ENCODE data around the gene POU3F1.

POU3F1 gene

DNA sequence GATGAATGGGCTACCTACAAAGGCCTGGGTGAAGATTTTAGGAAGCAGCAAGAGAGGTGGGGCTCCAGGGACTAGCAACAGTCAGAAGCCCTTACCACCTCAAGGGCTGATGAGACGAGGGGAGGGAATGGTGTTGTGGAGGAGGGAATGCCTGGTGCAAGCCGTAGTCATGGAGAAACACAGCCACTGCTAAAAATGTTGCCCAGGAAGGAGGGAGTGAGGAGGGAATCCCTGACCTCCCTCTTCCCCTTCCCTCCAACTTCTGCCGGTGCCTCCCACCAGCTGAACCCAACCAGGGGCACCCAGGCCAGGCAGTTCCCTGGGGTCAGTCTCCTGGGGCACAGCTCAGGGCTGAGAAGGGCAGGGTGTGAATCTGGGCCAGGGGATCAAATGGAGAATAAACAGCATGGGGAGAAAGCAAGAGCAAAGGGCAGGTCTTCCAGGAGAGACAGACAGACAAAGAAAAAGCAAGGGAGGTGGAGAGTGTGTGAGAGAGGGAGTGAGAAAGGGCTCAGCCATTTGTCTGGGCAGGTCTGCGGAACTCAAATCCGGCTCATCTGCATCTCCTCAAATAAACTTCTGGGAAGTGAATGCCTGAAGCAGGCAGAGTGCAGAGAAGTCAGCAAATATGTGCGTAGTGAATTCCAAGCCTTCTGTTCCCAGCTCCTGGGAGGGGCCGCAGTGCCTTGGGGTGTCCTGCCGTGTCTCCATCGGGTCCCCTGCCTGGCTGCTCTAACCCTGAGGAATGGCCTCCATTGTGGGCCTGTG, 27.1 kb upstream of the POU3F1 start:
- Histone ChIP-seq H3K27ac (no peak overlapping the region), H3K36me3 (no peaks in the 10 kb centered on the region), H3K27me3 (ENCODE audit: insufficient read depth, low read depth, severe bottlenecking) (no peaks in the 10 kb centered on the region), H3K4me3 (ENCODE audit: low read depth, low read length) (no peak overlapping the region), H3K9me3 (ENCODE audit: severe bottlenecking) (no peaks in the 10 kb centered on the region)
- DNase-seq, result no peak
- TF ChIP-seq, protein P1, sequence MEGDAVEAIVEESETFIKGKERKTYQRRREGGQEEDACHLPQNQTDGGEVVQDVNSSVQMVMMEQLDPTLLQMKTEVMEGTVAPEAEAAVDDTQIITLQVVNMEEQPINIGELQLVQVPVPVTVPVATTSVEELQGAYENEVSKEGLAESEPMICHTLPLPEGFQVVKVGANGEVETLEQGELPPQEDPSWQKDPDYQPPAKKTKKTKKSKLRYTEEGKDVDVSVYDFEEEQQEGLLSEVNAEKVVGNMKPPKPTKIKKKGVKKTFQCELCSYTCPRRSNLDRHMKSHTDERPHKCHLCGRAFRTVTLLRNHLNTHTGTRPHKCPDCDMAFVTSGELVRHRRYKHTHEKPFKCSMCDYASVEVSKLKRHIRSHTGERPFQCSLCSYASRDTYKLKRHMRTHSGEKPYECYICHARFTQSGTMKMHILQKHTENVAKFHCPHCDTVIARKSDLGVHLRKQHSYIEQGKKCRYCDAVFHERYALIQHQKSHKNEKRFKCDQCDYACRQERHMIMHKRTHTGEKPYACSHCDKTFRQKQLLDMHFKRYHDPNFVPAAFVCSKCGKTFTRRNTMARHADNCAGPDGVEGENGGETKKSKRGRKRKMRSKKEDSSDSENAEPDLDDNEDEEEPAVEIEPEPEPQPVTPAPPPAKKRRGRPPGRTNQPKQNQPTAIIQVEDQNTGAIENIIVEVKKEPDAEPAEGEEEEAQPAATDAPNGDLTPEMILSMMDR (IDR thresholded peaks at IDR 0.05; ENCODE audit: low read depth, low read length), result no peak

DNA sequence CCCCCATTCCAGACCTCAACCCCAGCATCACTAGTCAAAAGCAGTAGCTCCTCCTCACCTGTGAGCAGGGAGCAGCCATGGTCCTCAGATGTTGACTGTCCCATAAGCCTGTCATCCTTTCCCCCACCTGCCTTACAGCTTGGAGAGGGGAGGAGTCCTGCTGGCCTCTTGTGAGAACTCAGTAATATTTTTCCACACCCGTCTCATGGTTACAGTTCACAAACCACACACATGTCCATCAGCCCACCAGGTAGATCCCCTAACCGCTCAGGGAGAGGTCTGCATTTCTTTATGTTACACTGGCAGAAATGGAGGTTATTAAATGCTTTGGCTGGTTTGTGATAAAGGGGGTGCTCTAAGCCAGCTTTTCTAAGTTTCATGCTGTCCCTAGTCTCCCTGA, 26.3 kb upstream of the POU3F1 start:
- no peak overlapping the region for H3K27ac ChIP-seq
- no peaks in the 10 kb centered on the region for H3K9me3 ChIP-seq (ENCODE audit: severe bottlenecking)
- DNase-seq, result no peak
- H3K4me3 ChIP-seq (ENCODE audit: low read depth, low read length), result no peak overlapping the region
- TF ChIP-seq, protein P1 (IDR thresholded peaks at IDR 0.05; ENCODE audit: low read depth, low read length), result no peak
- no peaks in the 10 kb centered on the region for H3K36me3 ChIP-seq
- H3K27me3 ChIP-seq (ENCODE audit: insufficient read depth, low read depth, severe bottlenecking), result no peaks in the 10 kb centered on the region

DNA sequence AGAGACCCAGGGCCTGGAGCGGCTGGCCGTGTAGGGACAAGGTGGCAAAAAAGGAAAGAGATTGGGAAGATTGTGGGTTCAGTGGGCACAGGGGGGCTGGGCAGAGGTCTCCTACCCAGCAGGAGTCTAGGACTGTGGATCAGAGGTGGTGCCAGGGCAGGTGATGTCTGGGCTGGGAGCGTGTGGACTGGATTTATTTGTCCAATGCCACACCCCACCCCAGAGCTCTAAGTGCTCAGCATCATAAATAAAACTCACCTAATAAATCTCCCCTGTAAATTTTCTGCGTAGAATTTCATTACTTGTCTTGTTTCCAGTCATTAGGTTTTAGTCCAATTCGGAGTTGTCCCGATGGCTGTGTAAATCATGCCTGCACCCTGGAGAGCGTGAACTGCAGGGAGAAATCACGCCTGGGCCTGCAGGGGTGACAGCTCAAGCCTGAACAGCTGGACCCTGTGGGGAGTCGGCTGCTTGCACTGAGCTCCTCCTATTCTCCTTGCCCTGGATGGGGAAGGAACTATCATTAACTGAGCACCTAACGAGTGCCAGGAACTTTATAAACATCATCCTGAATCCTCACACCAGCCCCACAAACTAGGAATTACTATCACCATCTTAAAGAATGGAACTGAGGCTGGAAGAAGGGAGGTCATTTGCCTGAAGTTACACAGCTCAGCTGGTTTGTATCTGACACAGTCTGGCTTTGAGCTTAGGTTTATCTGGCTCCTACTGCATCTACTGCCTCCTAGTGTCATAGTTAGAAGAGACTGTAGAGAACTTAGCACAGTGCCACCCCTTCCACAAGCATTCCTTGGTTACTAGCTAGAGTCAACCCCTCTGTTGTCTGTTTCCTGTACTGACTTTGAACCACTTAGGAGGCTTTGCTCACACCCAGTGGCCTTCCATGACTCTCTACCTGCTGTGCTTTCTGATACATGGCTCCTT, 25.0 kb upstream of the POU3F1 start:
- TF ChIP-seq, protein P1 (IDR thresholded peaks at IDR 0.05; ENCODE audit: low read depth, low read length), result peak; percentile 76
- Histone ChIP-seq H3K27me3 (ENCODE audit: insufficient read depth, low read depth, severe bottlenecking) (no peaks in the 10 kb centered on the region), H3K4me3 (ENCODE audit: low read depth, low read length) (no peak overlapping the region), H3K36me3 (no peaks in the 10 kb centered on the region), H3K27ac (no peak overlapping the region), H3K9me3 (ENCODE audit: severe bottlenecking) (no peaks in the 10 kb centered on the region)
- DNase-seq, result peak; percentile 36

DNA sequence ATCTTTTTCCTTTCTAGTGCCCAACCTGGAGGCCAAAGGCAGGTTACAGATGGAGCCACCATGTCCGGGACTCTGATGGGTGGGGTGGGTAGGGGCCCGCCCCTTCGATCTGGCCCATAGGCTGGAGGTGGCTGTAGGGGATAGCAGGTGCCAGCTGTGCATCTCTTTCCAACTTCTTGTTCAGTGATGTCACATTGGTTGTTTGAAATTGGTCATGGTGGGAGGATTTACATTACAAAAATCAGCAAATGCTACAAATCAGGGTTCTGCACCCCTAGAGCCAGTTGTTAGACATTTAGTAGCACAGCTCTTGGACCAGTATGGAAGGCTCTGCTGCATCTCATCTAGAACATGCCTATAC, 22.4 kb upstream of the POU3F1 start:
- DNase-seq, result no peak
- TF ChIP-seq, protein P1 (IDR thresholded peaks at IDR 0.05; ENCODE audit: low read depth, low read length), result no peak
- H3K36me3 ChIP-seq, result no peaks in the 10 kb centered on the region
- no peaks in the 10 kb centered on the region for H3K27me3 ChIP-seq (ENCODE audit: insufficient read depth, low read depth, severe bottlenecking)
- H3K9me3 ChIP-seq (ENCODE audit: severe bottlenecking), result no peaks in the 10 kb centered on the region
- no peak overlapping the region for H3K27ac ChIP-seq
- no peak overlapping the region for H3K4me3 ChIP-seq (ENCODE audit: low read depth, low read length)

DNA sequence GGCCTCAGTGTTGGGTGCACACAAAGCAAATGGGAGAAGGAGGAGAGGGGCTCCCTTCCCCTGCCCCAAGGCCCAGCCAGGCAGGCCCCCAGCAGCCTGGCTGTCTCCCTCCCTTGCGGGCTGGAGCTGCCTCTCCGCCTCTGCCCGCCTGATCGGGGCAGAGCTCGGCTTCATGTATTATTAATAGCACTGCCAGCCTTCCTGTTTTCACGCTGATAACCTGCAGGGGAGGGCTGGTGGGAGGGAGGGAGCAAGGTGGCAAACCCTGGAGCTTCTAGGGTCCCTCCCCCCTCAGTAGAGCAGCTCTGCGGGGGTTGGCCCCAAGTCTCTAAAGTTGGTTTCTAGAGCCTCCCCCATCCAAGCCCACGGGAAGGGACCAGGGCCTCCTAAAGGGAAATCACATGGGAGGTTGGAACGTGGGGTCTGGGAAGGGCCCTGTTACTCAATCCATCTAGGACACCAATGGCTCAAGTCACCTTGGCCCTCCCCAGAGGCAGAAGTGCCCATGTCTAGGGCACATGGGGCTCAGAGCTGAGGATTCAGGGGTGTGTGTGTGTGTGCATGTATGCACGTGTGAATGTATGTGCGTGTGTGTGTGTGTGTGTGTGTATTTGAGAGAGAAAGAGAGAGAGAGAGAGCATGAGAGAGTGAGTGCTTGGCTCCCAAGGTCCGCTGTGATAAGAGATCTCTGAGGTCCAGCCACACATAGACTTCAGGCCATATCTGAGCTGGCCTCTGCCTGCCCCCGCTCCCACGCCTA, 21.8 kb upstream of the POU3F1 start:
- no peaks in the 10 kb centered on the region for H3K27me3 ChIP-seq (ENCODE audit: insufficient read depth, low read depth, severe bottlenecking)
- no peaks in the 10 kb centered on the region for H3K36me3 ChIP-seq
- DNase-seq, result no peak
- no peaks in the 10 kb centered on the region for H3K9me3 ChIP-seq (ENCODE audit: severe bottlenecking)
- TF ChIP-seq, protein P1 (IDR thresholded peaks at IDR 0.05; ENCODE audit: low read depth, low read length), result no peak
- H3K27ac ChIP-seq, result no peak overlapping the region
- H3K4me3 ChIP-seq (ENCODE audit: low read depth, low read length), result no peak overlapping the region

All from WERI-Rb-1 (cell line).